Measurements from ENCODE around the gene FLNB.

Gene FLNB, protein sequence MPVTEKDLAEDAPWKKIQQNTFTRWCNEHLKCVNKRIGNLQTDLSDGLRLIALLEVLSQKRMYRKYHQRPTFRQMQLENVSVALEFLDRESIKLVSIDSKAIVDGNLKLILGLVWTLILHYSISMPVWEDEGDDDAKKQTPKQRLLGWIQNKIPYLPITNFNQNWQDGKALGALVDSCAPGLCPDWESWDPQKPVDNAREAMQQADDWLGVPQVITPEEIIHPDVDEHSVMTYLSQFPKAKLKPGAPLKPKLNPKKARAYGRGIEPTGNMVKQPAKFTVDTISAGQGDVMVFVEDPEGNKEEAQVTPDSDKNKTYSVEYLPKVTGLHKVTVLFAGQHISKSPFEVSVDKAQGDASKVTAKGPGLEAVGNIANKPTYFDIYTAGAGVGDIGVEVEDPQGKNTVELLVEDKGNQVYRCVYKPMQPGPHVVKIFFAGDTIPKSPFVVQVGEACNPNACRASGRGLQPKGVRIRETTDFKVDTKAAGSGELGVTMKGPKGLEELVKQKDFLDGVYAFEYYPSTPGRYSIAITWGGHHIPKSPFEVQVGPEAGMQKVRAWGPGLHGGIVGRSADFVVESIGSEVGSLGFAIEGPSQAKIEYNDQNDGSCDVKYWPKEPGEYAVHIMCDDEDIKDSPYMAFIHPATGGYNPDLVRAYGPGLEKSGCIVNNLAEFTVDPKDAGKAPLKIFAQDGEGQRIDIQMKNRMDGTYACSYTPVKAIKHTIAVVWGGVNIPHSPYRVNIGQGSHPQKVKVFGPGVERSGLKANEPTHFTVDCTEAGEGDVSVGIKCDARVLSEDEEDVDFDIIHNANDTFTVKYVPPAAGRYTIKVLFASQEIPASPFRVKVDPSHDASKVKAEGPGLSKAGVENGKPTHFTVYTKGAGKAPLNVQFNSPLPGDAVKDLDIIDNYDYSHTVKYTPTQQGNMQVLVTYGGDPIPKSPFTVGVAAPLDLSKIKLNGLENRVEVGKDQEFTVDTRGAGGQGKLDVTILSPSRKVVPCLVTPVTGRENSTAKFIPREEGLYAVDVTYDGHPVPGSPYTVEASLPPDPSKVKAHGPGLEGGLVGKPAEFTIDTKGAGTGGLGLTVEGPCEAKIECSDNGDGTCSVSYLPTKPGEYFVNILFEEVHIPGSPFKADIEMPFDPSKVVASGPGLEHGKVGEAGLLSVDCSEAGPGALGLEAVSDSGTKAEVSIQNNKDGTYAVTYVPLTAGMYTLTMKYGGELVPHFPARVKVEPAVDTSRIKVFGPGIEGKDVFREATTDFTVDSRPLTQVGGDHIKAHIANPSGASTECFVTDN (N-terminal part only)

GRCh38 chr3:58008141-58009025, at the start of gene FLNB:
Gene FLNB (plus strand): TSS chr3:58008422. CDS start chr3:58008565, 143 bp downstream.
- peak; percentile 70 for DNase-seq

DNA sequence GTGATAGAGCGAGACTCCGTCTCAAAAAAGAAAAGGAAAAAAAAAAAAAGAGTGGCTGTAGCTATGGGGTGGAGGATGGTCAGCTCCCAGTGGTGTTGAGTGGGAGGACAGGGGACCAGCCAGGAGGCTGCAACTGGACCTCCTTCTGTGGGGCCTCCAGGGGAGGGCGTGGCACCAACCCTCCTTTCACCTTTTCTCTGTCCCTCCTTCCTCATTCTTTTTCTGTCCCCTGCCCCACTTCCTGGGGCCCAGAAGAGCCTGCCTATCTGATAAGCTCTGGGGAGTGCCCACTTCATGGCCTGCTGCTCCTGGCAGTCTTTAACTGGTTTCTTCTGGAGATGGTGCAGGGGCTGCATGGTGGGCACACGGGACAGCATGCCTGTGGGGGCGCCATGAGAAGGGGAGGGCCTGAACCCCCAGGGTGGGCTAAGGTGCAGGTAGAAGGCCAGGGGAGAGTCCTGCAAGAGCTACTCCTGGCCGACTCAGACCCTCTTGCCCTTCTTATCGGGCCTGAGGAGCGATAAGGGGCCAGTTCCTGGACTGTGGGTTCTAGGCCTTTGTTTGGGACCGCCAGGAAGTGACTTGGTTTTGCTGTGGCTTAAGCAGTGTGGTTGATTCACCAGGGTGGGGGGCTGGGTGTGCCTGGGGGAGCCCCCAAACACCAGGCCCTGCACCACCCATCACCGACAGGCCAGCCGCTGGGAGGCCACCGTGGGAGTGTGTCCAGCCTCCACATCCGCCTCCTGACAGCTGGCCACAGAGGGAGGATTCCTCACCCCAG, 49.4 kb upstream of the FLNB start:
- DNase-seq: no peak

DNA sequence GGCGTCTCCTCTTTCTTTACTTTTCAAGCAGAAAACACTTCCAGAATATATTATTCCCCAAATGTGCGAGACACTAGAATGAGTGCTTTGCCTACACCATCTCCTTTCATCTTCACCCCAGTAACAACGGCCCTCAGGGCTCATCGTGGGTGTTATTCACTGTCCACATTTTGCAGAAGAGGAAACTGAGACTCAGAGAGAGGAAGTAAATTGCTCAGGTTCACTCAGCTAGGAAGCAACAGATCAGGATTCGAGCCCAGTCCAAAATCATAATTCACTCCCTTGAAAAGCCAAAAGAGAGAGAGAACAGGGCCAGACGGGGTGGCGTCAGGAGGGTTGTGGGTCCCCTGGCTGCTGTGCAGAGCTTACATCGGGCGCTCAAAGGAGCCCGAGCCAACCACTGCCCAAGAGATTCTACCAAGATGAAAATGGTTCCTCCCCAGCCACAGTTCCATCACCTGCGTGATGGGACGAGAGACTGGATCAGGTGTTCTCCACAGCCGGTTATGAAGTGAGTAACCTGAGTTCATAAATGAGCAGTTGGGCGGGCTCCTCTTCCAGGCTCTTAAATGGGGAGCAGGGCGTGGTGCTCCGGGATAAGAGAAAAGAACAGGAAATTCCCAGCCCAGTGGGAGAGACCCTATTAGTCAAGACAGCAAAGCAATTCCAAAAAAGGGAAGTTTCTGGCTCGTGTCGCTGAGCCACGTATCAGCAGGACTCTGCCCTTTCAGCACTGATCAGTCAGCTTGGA, 48.6 kb upstream of the FLNB start:
- DNase-seq: no peak

DNA sequence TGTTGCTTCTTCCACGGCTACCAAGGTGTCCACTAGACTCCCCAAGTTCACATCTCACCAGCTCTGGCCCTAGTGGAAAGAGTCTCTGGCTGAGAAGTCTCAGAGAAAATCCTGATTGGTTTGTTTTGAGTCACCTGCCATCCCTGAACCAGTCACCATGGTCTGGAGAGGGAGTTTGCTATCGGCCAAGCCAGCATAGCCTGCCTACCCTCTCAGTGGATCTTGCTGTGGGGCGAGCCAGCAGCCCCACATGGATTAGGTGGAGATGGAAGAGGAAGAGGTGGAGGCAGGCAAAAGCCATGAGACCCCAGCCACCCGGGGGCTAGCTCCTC, 48.1 kb upstream of the FLNB start:
- DNase-seq: no peak

DNA sequence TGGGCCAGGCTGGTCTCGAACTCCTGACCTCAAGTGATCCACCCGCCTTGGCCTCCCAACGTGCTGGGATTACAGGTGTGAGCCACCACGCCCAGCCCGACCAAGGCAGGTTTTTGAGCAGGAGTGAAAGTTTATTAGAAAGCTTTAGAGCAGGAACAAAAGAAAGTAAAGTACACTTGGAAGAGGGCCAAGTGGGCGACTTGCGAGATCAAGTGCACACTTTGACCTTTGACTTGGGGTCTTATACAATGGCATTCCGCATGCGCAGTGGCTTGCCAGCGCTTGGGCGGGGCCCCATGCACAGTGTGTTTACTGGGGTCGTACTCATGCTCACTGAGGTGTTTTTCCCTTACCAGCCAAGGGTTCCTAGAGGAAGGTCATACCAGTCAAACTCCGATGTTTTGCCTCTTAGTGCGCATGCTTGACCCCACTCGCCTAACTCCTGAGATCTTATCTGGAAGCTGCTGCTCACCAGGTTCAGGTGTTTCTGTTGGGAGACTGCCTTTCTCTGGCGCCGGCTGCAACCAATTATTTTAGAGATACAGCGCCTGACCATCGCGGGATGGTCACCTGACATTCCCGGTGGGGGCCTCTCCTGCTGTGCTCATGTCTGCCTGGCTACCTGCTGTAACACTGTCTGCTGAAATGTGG, 46.9 kb upstream of the FLNB start:
- no peak for DNase-seq

GRCh38 chr3:57961828-57962447, 46.3 kb upstream of the FLNB start:
- DNase-seq: no peak

GRCh38 chr3:57962448-57962834, 45.8 kb upstream of the FLNB start:
- DNase-seq: no peak

DNA sequence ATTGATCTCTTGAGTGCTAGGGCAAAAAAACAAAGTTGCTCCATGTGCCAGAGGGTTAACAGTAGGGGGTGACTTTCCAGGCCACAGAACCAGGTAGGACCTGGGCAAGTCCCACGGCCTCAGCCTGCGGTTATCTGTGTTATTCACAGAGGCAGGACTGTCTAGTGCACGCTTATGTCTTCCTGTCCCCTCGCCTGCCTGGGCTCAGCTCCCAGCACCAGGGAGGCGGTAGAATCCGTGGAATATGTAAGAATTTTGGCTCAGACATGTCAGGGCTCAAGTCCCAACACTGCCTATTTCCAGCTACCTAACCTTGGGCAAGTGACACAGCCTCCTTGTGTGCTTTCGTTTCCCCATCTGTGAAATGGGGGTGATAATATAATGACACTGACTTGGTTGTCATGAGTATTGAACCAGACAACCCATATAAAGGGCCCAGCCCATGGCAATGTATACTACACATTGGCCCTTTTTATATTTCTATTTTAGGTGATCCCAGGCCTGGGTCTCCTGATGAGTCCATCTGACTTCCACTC, 44.3 kb upstream of the FLNB start:
- no peak for DNase-seq

GRCh38 chr3:57966829-57967228, 41.4 kb upstream of the FLNB start:
- no peak for DNase-seq

DNA sequence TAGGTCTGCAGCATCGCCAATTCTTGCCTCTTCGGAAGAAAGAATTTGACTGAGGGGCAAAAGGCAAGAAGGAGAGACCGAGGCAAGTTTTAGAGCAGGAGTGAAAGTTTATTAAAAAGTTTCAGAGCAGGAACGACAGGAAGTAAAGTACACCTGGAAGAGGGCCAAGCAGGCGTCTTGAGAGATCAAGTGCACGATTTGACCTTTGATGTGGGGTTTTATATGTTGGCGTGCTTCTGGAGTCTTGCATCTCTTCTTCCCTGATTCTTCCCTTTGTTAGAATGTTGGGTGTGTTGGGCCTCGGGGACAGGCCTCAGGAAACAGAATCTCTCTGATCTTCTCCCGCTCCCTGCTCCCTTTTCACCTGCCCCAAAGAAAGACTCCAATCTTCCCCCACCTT, 40.6 kb upstream of the FLNB start:
- DNase-seq: no peak

DNA sequence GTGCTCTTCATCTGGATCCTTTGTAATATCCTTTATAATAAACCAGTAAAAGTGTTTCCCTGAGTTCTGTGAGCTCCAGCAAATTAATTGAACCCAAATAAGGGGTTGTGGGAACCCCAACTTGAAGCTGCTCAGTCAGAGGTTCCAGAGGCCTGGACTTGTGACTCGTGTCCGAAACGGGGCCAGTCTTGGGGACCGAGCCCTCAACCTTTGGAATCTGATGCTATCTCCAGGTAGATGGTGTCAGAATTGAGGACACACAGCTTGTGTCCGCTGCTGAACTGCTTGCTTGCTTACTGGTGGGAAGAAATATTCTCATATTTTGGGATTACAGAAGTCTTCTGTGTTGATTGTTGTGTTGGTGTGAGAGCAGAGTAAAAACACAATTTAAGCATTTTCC, 39.7 kb upstream of the FLNB start:
- DNase-seq: no peak

DNA sequence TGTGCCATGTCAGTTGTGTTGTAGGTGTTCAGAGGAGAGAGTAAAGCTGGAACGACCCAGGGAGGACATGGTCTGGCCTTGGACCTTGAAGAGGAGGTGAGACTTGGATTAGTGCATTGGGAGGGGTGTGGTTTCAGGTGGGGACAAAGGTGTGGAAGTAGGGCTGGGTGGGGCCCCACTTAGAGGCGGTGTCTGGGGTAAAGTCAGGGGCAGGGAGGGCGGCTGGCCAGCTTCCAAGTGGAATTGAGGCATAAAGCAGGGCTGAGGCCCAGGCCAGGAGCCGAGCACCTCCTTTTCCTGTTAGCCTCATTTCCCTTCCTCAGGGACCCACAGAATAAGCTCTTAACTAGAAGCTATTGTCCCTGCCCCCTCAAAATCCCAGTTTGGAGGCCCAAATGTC, 36.2 kb upstream of the FLNB start:
- DNase-seq: no peak

- no peak for DNase-seq
Measured at GRCh38 chr3:57972531-57973111, 35.6 kb upstream of the FLNB start.

- no peak for DNase-seq
Measured at GRCh38 chr3:57973715-57974477, 34.3 kb upstream of the FLNB start.

- DNase-seq: no peak
Measured at GRCh38 chr3:57974796-57975388, 33.3 kb upstream of the FLNB start.

- no peak for DNase-seq
Measured at GRCh38 chr3:57977818-57978235, 30.4 kb upstream of the FLNB start.

DNA sequence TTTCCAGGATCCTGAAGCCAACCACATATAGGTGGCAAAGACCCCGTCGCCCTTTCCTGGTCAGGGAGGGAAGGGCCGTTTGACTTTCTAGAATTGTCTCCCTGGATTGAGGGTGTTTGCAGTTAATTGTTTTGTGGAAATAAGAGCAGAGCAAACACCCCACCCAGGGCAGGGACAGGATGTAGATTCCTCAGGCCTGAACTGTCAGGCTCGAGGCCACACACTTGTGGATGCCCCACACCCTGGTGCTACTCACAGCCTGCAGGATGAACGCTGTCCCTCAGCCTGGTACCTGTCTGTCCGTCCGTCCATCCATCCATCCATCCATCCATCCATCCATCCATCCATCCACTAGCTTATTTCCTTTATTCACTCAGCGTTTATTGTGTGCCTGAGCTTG, 29.9 kb upstream of the FLNB start:
- DNase-seq: no peak

GRCh38 chr3:57980416-57980815, 27.8 kb upstream of the FLNB start:
- no peak for DNase-seq

Measured in activated T-cell treated with anti-CD3 and anti-CD28 coated beads for 4 hours (primary cell).